ENCODE results near the gene ZC3H12C.

The ZC3H12C gene

GRCh38 chr11:110156503-110156902, 63.3 kb downstream of the ZC3H12C start:
- no peak for DNase-seq

DNA sequence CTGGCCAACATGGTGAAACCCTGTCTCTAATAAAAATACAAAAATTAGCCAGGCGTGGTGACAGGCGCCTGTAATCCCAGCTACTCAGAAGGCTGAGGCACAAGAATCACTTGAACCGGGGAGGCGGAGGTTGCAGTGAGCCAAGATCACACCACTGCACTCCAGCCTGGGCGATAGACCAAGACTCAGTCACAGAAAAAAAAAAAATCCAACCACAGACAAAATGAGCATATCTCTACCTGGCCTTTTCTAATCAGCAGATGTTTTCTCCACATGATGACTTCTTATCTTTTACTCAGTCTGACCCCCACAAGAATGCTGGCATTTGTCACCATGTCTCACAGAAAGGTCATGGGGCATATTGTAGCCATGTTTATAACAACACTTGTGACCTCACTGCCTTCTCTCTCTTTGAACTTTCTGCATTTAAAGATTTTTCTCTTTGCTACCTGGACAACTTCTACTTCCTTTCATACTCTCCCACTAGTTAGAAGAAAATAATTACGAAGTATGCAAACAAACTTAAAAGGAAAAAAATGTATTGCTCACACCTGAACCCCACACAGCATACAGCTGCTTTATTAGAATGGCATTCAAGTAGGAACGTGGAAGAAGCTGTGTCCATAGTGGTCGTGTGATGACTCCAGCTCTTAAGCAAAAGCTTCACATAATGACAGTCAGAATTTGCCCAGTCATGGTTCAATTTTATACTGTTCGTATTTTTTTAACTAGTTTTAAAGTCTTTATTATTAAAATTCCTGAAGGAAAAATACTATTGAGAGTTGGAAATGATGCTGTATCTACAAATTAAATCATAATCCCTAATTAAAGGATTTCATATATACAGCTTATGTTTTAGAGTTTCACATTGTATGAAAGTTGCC, 65.4 kb downstream of the ZC3H12C start:
- no peak for DNase-seq

DNA sequence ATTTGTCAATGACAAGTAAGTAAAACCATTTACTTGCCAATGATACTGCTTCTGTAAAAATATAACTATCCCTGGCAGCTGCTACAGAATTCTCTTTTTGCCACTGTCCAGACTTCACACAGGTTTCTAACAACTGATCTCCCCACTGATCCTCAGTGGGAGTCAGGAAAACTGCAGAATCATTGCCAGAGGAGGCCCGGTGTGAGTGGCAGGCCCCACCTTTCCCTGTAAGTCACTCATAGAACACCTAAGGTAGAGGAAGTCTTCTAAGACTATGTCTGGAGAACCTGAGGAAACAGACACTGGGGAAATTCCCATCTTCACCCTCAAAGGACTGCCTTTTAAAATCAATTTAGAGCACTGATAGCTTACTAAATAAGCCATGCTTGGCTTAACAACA, 66.3 kb downstream of the ZC3H12C start:
- DNase-seq, result no peak

DNA sequence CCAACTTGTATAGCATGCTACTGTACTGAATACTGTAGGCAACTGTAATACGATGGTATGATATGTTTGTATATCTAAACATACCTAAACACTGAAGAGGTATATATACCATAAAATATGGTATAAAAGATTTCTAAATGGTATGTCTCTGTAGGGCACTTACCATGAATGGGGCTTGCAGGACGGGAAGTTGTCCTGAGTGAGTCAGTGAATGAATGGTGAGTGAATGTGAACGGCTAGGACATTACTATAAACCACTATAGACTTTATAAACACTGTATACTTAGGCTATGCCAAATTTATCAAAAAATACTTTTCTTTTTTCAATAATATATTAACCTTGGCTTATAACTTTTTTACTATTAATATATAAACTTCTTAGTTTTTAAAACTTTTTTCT, 66.8 kb downstream of the ZC3H12C start:
- no peak for DNase-seq

DNA sequence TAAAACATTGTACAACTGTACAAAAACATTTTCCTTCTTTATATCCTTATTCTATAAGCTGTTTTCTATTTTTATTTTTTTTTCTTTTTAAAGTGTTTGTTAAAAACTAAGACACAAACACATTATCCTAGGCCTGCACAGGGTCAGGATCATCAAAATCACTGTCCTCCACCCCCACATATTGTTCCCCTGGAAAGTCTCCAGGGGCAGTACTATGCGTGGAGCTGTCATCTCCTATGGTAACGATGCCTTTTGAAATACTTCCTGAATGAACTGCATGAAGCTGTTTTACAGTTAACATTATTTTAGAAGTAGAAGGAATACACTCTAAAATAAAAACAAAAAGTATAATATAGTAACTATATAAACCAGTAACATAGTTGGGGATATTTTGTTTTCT, 67.2 kb downstream of the ZC3H12C start:
- DNase-seq, result no peak

DNA sequence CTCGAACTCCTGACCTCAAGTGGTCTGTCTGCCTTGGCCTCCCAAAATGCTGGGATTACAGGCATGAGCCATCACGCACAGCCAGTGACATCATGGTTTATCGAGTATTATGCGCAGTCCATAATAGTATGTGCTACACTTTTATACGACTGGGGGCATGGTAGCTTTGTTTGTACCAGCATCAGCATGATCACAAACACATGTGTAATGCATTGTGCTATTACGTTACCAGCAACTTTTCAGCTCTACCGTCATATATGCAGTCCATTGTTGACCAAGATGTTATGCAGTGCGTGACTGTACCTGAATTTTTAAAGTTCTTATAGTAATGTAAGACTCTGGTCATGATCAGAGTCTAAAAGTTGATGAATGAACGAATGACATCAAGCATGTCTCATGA, 67.9 kb downstream of the ZC3H12C start:
- no peak for DNase-seq

- DNase-seq, result no peak
Measured at GRCh38 chr11:110162216-110162615, 69.0 kb downstream of the ZC3H12C start.

- no peak for DNase-seq
Measured at GRCh38 chr11:110165039-110165925, 72.1 kb downstream of the ZC3H12C start.

DNA sequence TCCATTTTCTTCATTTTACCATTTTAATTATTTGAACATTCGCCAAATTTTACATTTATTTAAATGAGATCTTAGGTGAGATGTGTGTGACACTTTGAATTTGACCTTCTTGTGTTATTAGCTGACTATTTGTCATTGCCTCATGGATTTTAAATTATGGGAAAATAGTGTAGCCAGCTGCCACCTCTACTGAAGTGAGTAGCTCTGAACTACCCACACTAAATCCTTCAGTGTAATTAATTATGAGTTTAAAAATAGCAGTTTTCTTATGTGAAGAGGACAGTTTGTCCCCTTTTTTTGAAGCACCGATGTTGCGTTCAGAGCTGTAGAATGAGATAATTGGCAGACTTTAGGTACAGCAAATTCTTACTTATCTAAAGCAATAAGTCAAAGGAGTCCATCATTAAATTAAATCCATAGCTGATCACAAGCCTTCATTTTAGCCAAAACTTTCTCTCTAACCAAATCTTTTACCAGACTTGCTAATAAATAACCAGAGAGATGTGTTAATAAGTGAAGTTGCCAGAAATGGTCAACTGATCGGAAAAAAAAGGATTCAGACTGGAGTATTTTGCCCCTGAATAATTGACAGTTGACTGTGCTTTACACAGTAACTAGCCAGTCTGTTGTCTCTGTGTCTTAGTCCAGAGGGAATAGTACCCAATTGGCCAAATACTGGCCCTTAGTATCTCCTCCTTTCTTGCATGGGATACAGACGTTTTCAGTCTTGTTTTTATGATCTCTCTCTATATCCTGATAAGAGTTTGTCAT, 75.0 kb downstream of the ZC3H12C start:
- DNase-seq, result no peak

- no peak for DNase-seq
Measured at GRCh38 chr11:110169738-110170137, 76.5 kb downstream of the ZC3H12C start.

DNA sequence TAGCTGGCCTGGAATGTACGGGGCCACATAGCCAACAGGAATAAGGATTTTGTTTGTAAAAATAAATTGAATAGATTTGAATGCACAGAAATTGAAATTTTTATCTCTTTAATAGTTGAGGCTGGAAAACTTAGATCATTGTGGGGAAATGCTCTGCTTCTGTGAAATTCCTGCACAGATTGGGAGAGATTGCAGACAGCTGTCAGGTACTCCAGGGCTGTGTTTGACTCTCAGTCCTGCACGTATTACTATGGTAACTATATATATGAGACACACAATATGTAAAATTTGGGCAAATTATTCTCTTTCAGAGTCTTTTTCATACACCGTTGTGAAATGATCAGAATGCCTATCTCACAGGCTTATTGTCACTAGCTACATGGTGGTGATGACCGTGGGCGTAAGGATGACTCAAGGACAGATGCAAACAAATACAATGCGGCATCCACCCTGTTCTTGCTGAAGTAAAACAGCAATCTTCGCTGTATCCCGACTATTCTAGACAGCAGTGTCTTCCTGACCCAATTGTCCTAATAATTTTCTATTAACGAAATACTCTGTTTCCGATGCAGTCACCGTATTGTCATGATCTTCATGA, 79.4 kb downstream of the ZC3H12C start:
- DNase-seq, result no peak

- peak; percentile 79 for DNase-seq
Measured at GRCh38 chr11:110173811-110174644, 80.8 kb downstream of the ZC3H12C start.

- no peak for DNase-seq
Measured at GRCh38 chr11:110174645-110175310, 81.6 kb downstream of the ZC3H12C start.

- no peak for DNase-seq
Measured at GRCh38 chr11:110176366-110177085, 83.3 kb downstream of the ZC3H12C start.

- DNase-seq, result no peak
Measured at GRCh38 chr11:110177086-110177456, 83.9 kb downstream of the ZC3H12C start.

DNA sequence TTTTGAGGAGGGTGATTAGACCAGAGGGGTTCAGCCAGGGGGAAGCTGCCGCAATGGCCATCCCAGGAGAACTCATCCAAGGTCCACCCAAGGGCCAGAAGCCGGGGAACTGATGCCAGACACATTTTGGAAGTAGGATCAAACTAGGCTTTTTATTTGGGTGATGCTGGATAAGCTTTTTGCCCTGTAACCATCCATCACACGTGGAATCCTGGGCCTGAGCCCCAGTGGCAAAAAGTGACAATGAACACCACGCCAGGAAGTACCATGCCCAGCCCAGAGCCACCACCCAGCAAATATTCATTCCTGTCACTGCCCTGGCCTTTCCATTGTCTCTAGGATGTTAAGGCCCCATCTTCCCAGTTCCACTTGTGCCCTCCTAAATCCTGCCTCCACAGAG, 85.9 kb downstream of the ZC3H12C start:
- no peak for DNase-seq

DNA sequence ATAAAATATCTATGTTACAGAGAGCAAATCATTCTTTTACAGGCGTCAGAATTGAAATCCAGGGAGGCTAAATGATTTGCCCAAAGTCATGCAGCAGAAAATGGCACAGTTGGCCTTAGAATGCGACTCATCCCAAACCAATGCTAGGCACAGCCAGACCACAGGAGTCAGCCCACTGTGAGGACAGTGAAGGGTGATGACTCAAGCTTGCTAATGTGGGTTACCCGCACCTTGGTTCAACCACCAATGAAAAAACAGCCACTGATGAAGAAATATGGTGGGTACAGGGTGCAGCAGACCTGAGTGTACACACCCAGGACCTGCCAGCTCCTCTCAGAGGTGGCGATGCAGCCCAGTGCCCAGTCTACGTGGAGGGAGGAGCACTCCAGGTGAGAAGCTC, 89.7 kb downstream of the ZC3H12C start:
- no peak for DNase-seq

DNA sequence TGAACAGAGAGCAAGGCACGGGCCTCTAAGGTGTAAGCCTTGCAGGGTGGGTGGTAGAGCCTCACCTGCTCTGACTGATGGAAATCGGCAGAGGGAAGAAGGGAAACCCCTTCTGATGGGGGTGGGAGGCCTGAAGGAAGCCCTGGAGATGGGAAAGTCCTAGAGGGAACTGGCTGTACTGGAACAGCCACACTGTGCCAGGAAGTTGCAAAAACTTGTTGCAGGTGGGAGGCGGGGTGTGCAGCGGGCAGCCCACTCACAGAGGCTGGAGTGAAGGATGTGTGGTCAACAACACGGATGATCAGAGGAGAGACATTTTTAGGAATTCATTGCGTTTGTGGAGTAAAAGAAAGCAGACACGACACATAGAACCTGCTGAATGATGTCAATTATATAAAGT, 91.3 kb downstream of the ZC3H12C start:
- DNase-seq, result no peak

- no peak for DNase-seq
Measured at GRCh38 chr11:110185121-110185591, 92.0 kb downstream of the ZC3H12C start.

GRCh38 chr11:110185599-110185998, 92.4 kb downstream of the ZC3H12C start:
- no peak for DNase-seq
